ENCODE data around the gene CASP4.

- TF ChIP-seq POLR2AphosphoS5 (IDR thresholded peaks at IDR 0.05) = no peak
- no peak for TF ChIP-seq CTCF (IDR thresholded peaks at IDR 0.05)
- TF ChIP-seq POLR2A (IDR thresholded peaks at IDR 0.05; ENCODE audit: low read depth) = no peak
- no peak for TF ChIP-seq EP300 (IDR thresholded peaks at IDR 0.05)
Observed at GRCh38 chr11:104997288-104997687, 28.9 kb upstream of the CASP4 start.

Data from esophagus muscularis mucosa (tissue), 4 donors.